Umbilical cord (tissue), 2 donors: ENCODE data around the gene GDF11. TPM values are rescaled to one million over a fixed set of nuclear protein-coding genes. Genes with fewer than 3 reads are reported as not detected.

Experiments used
- DNase-seq: peaks from one replicate; pipeline ENCODE4 v3.0.0-alpha.2; 2015; ENCODE audit warnings: low spot score
- total RNA-seq: library from RNA; depleted of rRNA; stranded (reverse); fragments of >200 nt; gene quantifications from one replicate; pipeline ENCODE4 v1.2.3, GENCODE V29; 2014; ENCODE audit warnings: low replicate concordance; ENCODE audit not compliant: insufficient read depth

Gene GDF11
- total RNA-seq = 3.1 TPM

GRCh38 chr12:55742719-55743405 is at the start of gene GDF11:
Gene GDF11 (plus strand): TSS chr12:55743122. CDS start chr12:55743317, 195 bp downstream.
- peak; percentile 93 for DNase-seq

DNA sequence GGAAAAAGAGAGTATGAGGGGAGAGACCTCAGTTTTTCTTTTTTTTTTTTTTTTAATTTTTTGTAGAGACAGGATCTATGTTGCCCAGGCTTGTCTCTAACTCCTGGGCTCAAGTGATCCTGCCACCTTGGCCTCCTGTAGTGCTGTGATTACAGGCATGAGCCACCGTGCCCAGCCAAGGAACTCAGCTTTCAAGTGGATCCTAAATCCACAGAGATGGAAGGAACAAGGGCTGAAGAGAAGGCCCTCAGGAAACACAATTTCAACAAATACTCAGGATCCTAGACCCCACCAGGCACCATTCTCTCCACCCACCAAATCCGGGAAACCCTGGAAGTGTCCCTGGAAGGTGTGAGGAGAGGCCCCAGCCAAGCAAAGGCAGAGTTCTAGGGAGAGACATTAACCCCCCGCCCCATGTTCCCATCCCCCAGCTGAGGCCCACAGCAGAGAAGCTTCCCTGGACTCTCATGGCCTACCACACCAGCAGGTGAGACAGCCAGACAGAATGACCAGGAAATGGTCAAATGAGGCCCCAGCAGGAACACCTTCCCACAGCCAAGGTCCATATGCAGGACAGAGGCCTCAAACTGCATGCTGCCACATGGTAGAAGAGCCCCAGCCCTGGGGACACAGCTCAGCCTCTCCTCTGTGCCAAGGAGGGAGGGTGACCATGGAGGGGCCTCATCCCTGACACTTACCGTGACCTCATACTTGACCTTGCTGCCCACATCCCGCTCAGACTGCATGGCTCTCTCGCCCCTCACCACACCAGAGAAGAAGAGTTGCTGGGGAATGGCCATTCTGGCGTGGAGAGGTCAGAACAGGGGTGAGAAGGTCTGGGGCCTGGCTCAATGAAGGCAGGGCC is 49.4 kb upstream of the GDF11 start:
- DNase-seq = no peak

- DNase-seq = no peak
Measured at GRCh38 chr12:55694188-55694515, 48.8 kb upstream of the GDF11 start.

GRCh38 chr12:55694651-55695050 is 48.3 kb upstream of the GDF11 start:
- DNase-seq = no peak

GRCh38 chr12:55695349-55695748 is 47.6 kb upstream of the GDF11 start:
- DNase-seq = no peak

- DNase-seq = no peak
Measured at GRCh38 chr12:55696141-55696540, 46.8 kb upstream of the GDF11 start.

- DNase-seq = no peak
Measured at GRCh38 chr12:55696796-55697462, 46.0 kb upstream of the GDF11 start.

DNA sequence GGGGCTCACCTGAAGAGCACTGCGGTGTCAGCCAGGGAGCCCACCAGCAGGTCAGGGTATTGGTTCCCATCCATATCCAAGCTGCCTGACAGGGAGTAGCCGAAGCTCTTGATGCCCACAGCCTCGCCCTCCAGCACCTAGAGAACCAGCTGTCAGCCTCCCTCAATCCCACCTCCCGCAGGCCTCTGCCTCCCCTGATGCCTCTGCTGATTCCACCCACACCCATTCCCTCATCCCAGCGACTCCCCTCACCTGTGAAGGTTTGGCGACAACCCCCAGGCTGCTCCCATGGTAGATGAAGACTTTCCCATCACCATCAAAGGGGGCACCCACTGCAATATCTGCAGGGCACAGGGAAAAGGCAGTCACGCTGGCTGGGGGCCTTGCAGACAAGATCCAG is 45.2 kb upstream of the GDF11 start:
- no peak for DNase-seq

DNA sequence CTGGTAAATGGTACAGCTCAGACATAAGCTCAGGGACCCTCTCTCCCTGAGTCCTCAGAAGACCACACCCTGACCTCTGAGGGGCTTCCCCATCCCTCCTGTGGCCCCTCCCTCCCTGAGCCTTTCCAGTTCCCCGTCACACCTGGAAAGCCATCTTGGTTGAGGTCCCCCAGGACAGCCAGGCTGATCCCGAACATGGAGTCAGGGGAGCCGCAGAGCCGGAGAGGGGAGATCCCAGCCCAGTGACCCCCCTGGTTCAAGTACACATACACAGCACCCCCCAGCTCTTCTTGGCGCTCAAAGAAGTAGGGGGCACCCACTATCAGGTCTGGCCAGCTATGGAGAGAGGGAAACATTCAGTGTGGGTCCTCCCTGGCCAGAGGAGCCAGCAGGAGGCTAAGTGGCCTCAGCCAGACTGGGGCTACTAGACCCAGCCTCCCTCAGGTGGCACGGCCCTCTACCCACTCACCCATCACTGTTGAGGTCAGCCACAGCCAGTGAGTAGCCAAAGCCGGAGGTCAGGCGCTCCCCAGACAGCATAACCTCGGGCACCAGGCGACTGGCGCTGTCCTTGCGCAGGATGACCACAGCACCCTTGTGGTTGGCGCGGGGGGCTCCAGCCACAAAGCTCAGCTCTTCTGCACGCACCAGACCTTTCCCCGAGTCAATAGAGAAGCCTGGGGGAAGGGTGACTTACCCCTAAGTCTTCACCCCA is 44.5 kb upstream of the GDF11 start:
- DNase-seq = no peak

DNA sequence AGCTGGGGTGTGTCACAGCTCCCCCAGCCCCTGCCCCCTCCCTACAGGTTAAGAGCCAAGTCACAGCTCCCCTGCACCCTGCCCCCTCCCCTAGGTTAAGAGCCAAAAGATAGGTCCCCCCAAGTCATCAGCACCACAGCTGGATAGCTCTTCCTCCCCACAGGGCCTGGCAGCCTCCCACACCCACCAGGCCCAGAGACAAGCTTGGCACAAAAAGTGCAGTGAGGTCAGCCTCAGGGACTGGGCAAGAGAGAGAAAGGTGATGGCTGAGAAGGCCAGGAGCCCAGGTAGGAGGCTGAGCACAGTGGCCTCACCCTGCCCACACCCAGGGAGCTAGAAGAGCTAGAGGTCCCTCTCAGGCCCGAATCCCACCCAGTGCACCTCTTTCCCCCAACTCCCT is 44.0 kb upstream of the GDF11 start:
- DNase-seq = no peak

DNA sequence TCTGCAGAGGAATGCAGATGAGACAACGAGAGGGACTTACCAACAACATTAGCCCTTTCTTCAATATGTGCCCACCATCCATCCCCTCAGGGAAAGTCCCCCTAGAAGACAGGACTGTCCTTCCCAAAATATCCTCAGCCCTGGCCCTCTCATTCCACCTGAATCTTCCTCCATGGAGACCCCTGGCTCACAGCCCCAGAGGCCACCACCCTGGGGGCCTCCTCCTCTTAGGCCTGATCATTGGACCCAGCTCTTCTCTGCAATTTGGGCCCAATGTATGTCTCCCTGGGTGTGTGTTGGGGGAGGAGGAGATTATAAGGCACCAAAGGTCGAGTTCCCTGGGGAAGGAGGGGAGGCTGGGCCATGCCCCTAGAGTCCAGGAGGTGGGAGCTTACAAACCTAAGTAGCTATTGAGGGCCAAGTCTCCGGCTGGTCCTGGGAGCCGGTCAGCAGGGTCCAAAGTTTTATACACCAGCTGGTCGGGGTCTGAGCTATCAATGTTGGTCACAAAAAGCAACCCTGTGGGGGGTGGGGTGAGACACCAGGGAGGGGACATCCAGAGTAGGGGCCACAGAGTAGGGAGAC is 43.4 kb upstream of the GDF11 start:
- DNase-seq = no peak

- DNase-seq = no peak
Measured at GRCh38 chr12:55700255-55701018, 42.5 kb upstream of the GDF11 start.

- DNase-seq = no peak
Measured at GRCh38 chr12:55702861-55703260, 40.1 kb upstream of the GDF11 start.

- no peak for DNase-seq
Measured at GRCh38 chr12:55703288-55703687, 39.6 kb upstream of the GDF11 start.

GRCh38 chr12:55703901-55704761 is 38.8 kb upstream of the GDF11 start:
- no peak for DNase-seq

DNA sequence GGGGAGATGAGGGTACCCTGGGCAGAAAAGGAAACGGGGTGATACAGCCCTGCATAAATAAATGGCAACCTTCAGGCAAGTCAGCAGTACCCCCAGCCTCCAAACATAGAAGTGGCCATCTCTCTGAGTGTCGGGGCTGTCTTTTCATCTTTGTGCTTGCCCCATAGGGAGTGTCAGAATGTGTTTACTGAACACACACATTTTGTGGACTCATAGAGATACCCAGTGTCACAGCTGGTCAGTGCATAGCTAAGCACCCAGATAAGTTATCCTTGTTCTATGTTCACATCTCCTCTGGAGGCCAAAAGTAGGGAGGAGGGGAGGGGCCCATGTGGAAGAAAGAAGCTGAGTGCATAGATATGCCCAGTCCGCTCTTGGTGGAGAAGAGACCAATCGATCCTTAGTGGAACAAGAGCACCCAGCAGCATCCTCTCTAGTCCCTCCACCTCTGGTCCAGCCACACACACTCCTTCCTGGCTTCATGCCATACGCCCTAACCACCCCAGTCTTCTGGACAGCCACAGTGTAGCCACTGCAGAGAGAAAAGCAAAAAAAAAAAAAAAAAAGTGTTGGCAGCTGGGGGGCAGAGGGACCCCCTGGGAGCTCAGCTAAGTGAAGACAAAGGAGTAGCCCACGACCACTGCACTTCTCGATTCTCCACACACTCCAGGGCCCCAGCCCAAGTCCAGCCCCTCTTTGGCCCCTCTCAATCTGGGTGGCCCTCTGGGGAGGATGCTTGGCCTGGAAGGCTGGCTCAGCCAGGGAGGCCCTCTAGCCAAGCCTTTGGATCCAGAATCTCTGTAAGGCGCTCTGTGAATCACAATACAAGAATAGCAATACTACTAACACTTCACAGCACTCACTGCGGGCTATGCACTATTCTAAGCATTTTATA is 37.9 kb upstream of the GDF11 start:
- DNase-seq = no peak

- DNase-seq = no peak
Measured at GRCh38 chr12:55705782-55706402, 37.0 kb upstream of the GDF11 start.

DNA sequence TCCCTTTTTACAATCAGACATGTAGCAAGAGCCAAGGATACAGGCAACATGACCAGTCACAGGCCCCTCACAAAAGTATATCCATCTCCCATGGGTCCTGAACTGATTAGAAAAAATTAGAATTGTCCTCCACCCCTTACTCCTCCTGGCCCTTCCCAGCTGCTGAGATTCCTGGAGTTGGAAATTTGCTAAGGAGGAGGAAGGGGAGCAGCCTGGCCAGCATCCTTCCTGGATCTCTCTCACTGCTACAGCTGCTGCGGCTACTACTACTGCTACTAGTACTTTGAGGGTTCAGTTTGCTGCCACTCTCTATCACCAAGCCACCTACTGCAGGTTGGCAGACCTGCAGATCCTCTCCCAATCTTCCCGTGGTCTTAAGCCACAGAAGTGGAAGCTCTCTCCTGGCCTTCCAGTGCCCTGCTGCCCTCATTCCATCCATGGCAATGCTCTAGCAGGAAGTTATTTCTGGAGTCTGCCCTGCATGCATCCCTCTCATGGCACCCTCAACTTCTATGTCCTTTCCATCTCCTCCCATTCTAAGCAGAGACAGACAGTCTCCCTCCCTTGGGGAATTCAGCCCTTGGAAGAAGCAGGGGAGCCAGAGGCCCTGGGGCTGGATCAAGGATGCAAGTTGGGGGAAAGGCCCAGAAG is 36.2 kb upstream of the GDF11 start:
- DNase-seq = no peak
